C4-2B (cell line): ENCODE results near the gene KRTAP21-3.

ENCODE experiments used
- CTCF ChIP-seq: fragments of 450-650 bp; conservative IDR thresholded peaks from 2 replicates; pipeline ENCODE4 v1.5.1; 2017; ENCODE audit warnings: mild to moderate bottlenecking
- ZFX ChIP-seq: fragments of 450-650 bp; IDR thresholded peaks from 2 replicates; pipeline ENCODE4 v1.6.1; 2017

- TF ChIP-seq ZFX (no peak), CTCF (no peak)
Measured at GRCh38 chr21:30714456-30714855, 4.1 kb downstream of the KRTAP21-3 start.
